Hematopoietic multipotent progenitor cell (in vitro differentiated cells): ENCODE results near the gene HOXD12. TPM values are rescaled to one million over a fixed set of nuclear protein-coding genes. Genes with fewer than 3 reads are reported as not detected.
A peak's percentile ranks its signal among the peaks of the same experiment; 100 is the strongest.

Experiments
- DNase-seq, 3 donors: peaks; one replicate each; pipeline ENCODE4 v3.0.0-alpha.2; 2011 to 2015; ENCODE audit warnings: low read depth in 2 of 3, low spot score in 2 of 3
- total RNA-seq: library from RNA; depleted of rRNA; stranded (reverse); fragments of >200 nt; gene quantifications from one replicate; pipeline ENCODE4 v1.2.3, GENCODE V29; 2012

Gene HOXD12
- total RNA-seq, 1 donor, result not detected

- no peak for DNase-seq
Observed at GRCh38 chr2:176092270-176093144, 7.1 kb upstream of the HOXD12 start, which contains the start of gene HOXD13. Gene HOXD13 (plus strand): TSS chr2:176092721. CDS start chr2:176092891, 170 bp downstream.

GRCh38 chr2:176093145-176093897, 6.3 kb upstream of the HOXD12 start:
- DNase-seq, result no peak

DNA sequence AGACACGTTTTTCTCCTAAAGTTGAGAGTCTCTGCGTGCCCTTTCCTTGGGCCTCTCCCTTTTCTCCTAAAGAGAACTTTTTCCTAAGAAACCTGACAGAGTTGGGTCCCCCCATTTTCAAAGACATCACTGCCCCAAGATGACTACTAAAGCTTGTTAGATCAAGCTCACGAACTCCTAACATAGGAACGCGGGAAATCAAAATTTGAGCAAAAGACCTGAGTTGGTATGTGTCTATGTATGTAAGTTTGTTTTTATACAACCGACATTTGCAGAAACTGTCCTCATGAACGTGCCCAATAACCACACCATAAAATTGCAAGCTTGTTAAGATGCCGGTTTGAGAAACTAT, 5.7 kb upstream of the HOXD12 start:
- no peak for DNase-seq

DNA sequence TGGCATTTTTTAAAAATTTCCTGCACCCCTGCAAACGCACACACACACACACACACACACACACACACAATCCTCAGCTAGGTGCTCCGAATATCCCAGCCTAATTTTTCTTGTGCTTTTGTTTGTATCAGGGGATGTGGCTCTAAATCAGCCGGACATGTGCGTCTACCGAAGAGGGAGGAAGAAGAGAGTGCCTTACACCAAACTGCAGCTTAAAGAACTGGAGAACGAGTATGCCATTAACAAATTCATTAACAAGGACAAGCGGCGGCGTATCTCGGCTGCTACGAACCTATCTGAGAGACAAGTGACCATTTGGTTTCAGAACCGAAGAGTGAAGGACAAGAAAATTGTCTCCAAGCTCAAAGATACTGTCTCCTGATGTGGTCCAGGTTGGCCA, 5.2 kb upstream of the HOXD12 start:
- no peak for DNase-seq

DNA sequence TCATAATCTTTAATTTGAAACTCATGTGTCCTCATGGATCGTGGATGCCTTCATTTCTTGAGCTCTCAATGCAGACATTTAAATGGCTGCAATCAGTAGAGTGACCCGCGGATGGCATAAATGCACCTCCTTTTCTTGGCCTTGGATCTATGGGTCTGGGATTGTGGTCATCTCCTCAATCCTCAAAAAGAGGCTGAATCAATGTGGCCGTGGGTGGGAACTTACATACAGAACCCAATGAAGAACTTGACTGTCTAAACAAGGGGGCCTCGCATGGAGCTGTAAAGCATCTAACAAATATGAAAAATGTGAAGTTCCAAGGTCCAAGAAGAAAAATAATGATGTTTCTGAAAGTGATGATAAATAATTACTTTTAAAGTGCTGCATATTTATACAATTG, 4.2 kb upstream of the HOXD12 start:
- no peak for DNase-seq

GRCh38 chr2:176096243-176096985, 3.2 kb upstream of the HOXD12 start:
- DNase-seq, result peak in 1 of 3 donors; percentile 56

GRCh38 chr2:176096986-176097819, 2.4 kb upstream of the HOXD12 start:
- peak in 2 of 3 donors; percentile 80 for DNase-seq

DNA sequence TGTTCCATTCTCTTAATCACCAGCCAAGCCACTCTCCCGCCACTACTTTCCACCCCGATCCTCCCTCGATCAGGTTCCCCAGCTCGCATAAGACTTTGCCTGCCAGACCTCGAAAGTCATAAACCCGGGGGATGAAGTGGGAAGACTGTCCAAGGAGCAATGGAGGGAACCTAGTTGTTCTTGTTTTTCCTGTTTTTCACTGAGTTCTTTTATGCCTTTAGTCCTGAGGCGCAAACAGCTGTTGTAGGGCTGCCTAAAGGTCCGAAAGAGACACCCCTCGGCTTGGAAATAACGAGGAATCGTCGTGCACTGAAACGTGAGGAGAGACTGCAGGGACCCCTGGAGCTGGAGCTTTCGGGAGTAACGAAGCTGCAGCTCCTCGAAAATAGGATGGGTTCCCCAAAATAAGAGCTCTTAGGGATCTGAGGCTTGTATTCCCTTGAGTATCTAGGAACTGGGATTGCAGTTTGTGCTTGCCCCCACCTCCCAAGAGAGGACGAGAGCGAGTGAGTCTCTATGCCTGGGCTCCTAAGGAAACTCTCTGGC, 1.7 kb upstream of the HOXD12 start:
- no peak for DNase-seq

- DNase-seq, result no peak
Observed at GRCh38 chr2:176098366-176099158, 1.0 kb upstream of the HOXD12 start.

GRCh38 chr2:176099159-176099727, 352 bp upstream of the HOXD12 start:
- no peak for DNase-seq

DNA sequence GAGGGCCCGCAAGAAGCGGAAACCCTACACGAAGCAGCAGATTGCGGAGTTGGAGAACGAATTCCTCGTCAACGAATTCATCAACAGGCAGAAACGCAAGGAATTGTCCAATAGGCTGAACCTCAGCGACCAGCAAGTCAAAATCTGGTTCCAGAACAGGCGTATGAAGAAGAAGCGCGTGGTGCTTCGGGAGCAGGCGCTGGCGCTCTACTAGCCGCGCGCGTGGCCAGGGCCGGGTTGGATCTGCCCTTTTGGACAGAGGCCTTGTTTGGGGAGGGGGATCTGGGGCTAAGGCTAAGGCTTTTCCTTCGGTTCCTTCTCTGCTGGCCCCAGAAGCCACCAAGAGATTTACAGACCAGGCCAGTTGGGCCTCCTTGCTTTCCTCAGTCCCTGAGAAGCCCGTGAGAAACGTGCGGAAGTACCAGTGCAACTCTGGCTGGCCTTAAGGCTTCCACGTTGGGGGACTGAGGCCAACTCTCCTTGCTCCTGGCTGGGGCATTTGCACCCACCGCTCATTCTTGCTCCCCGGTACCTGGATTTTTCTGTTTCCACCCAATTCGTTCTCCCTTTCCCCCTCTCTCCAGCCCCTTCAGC, 1.0 kb downstream of the HOXD12 start:
- DNase-seq, result no peak

GRCh38 chr2:176101216-176101830, 1.7 kb downstream of the HOXD12 start:
- no peak for DNase-seq

DNA sequence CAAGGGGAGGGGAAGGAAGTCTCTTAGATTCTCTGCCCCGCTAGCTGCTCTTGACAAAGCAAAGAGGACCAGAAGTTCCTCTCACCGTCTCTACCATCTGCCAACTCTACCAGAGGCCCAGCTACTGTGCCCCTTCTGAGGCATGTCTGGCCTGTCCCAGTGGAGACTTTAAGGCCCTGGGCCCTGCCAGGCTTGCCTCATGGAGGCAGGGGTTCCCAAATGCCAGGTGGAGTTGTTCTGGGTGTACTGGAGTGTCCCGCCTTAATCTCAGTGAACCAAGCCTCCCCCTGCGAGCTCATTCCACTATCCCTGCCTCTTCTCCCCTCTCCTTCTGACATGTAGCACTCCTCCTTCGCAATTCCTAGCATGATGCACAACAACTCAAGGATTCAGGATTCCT, 2.2 kb downstream of the HOXD12 start:
- no peak for DNase-seq

DNA sequence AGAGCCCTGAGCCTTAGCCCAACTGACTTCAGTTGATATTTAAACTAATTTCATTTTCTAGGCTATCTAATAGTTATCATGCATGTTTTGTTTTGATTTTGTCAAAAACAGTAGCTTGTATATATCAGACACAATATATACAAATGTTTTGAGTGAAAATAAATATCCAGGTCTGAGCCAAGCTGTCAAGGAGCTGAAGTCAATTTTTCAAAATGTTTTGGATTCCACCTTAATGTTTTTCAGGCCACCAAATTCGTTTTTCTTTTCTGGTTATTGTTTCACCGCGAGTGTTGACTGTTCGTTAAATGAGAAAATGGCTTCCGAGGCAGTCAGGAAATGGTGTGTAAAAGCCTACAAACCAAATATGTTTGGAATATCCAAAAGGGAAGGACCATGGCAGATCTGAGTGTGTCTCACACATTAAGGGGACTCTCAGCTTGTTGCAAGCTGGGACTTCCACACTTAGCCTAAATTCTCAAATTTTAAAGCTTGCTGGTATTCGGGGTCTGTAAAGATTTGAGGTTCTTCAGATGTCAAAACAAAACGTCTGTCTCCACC, 2.8 kb downstream of the HOXD12 start:
- no peak for DNase-seq

- DNase-seq, result no peak
Observed at GRCh38 chr2:176103194-176103593, 3.6 kb downstream of the HOXD12 start.

GRCh38 chr2:176103742-176104315, 4.2 kb downstream of the HOXD12 start:
- no peak for DNase-seq

GRCh38 chr2:176104316-176105077, 4.9 kb downstream of the HOXD12 start:
- no peak for DNase-seq
